ENCODE data around the gene EIF6.

DNA sequence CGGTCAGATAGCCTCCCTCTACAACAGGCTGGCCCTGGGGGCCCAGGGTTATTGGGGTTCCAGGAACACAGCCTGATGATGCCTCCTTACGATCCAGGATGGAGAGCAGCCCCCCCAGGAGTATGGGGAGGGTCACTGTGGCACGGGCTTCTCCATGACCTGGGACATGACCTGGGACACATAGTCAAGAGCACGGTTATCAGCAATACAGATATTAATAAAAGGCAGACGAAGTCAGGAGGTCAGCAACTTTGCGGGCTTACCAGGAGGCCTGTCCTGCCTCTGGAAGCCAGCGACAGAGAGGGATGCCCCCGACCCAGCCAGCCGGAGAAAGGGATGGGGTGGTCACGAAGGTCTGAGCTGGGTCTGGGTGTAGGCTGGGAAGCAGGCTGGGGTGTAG, 7.4 kb downstream of the EIF6 start:
- TF ChIP-seq, protein P1, sequence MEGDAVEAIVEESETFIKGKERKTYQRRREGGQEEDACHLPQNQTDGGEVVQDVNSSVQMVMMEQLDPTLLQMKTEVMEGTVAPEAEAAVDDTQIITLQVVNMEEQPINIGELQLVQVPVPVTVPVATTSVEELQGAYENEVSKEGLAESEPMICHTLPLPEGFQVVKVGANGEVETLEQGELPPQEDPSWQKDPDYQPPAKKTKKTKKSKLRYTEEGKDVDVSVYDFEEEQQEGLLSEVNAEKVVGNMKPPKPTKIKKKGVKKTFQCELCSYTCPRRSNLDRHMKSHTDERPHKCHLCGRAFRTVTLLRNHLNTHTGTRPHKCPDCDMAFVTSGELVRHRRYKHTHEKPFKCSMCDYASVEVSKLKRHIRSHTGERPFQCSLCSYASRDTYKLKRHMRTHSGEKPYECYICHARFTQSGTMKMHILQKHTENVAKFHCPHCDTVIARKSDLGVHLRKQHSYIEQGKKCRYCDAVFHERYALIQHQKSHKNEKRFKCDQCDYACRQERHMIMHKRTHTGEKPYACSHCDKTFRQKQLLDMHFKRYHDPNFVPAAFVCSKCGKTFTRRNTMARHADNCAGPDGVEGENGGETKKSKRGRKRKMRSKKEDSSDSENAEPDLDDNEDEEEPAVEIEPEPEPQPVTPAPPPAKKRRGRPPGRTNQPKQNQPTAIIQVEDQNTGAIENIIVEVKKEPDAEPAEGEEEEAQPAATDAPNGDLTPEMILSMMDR (IDR thresholded peaks at IDR 0.05): no peak
- TF ChIP-seq POLR2A (IDR thresholded peaks at IDR 0.05): no peak
